ENCODE results near the gene MLYCD.

DNA sequence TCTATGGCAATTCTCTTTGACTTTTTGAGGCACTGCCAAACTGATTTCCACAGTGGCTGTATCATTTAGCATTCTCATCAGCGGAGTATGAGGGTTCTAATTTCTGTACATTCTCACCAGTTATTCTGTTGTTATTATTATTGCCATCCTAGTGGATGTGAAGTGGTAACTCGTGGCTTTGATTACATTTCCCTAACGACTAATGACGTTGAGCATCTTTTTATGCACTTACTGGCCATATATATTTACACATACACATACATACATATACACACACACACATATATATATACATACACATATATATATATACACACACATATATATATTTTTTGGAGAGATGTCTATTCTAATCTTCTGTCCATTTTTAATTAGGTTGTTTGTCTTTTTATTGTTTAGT is 3.7 kb upstream of the MLYCD start:
- no peak for TF ChIP-seq POLR2A (IDR thresholded peaks at IDR 0.05)
- TF ChIP-seq, protein P1, sequence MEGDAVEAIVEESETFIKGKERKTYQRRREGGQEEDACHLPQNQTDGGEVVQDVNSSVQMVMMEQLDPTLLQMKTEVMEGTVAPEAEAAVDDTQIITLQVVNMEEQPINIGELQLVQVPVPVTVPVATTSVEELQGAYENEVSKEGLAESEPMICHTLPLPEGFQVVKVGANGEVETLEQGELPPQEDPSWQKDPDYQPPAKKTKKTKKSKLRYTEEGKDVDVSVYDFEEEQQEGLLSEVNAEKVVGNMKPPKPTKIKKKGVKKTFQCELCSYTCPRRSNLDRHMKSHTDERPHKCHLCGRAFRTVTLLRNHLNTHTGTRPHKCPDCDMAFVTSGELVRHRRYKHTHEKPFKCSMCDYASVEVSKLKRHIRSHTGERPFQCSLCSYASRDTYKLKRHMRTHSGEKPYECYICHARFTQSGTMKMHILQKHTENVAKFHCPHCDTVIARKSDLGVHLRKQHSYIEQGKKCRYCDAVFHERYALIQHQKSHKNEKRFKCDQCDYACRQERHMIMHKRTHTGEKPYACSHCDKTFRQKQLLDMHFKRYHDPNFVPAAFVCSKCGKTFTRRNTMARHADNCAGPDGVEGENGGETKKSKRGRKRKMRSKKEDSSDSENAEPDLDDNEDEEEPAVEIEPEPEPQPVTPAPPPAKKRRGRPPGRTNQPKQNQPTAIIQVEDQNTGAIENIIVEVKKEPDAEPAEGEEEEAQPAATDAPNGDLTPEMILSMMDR (IDR thresholded peaks at IDR 0.05) = no peak

Data from body of pancreas (tissue), 4 donors.